ENCODE data around the gene NCAPD3. TPM values are rescaled to one million over a fixed set of nuclear protein-coding genes. Genes with fewer than 3 reads are reported as not detected.

The NCAPD3 gene
- total and polyA plus RNA-seq, 2 donors from 2014 or later = 3.7 to 21.3 TPM

GRCh38 chr11:134139303-134139872 lies 84.4 kb downstream of the NCAPD3 start:
- Histone ChIP-seq H3K27ac (ENCODE audit: low read depth in 2 of 2, low read length in 2 of 2) (no peak overlapping the region), H3K36me3 (ENCODE audit: control insufficient read depth in 2 of 3, insufficient read depth in 3 of 3, low read length in 3 of 3) (no peaks in the 10 kb centered on the region), H3K27me3 (ENCODE audit: control insufficient read depth, insufficient read depth, low read length) (no peaks in the 10 kb centered on the region), H3K4me1 (ENCODE audit: control insufficient read depth in 2 of 3, insufficient read depth in 2 of 3, low read depth in 1 of 3, low read length in 3 of 3) (peaks cover 0 to 3% (median 0%) of the 10 kb centered on the region in 3 donors), H3K9me3 (ENCODE audit: control insufficient read depth in 2 of 3, insufficient read depth in 1 of 3, low read length in 3 of 3) (no peaks in the 10 kb centered on the region), H3K9ac (ENCODE audit: low read length in 3 of 3) (no peak overlapping the region), H3K4me3 (ENCODE audit: low read length in 3 of 3) (peak overlapping the region in 1 of 3 donors; percentile 37)
- FAIRE-seq (no peak), DNase-seq (no peak)
- no peak for TF ChIP-seq CTCF (IDR thresholded peaks at IDR 0.05; ENCODE audit: borderline replicate concordance, extremely low read depth, insufficient read depth)
- intact Hi-C loops (cut with DNase I) = loop anchor here (5.0 kb wide), 1 partner anchor 82 kb away; no protein-coding TSS in a partner anchor

- H3K27ac ChIP-seq (ENCODE audit: low read depth in 2 of 2, low read length in 2 of 2) = no peak overlapping the region
- peaks cover 0 to 3% (median 0%) of the 10 kb centered on the region in 3 donors for H3K4me1 ChIP-seq (ENCODE audit: control insufficient read depth in 2 of 3, insufficient read depth in 2 of 3, low read depth in 1 of 3, low read length in 3 of 3)
- no peak for TF ChIP-seq CTCF (IDR thresholded peaks at IDR 0.05; ENCODE audit: borderline replicate concordance, extremely low read depth, insufficient read depth)
- no peaks in the 10 kb centered on the region for H3K36me3 ChIP-seq (ENCODE audit: control insufficient read depth in 2 of 3, insufficient read depth in 3 of 3, low read length in 3 of 3)
- peaks cover 0 to 4% (median under 1%) of the 10 kb centered on the region in 3 donors for H3K9me3 ChIP-seq (ENCODE audit: control insufficient read depth in 2 of 3, insufficient read depth in 1 of 3, low read length in 3 of 3)
- no peaks in the 10 kb centered on the region for H3K27me3 ChIP-seq (ENCODE audit: control insufficient read depth, insufficient read depth, low read length)
- DNase-seq (no peak), FAIRE-seq (no peak)
- no peak overlapping the region for H3K4me3 ChIP-seq (ENCODE audit: low read length in 3 of 3)
- no peak overlapping the region for H3K9ac ChIP-seq (ENCODE audit: low read length in 3 of 3)
- intact Hi-C loops (cut with DNase I) = loop anchor here (5.0 kb wide), 1 partner anchor 81 kb away; no protein-coding TSS in a partner anchor
Observed at GRCh38 chr11:134138376-134138775, 85.4 kb downstream of the NCAPD3 start.

DNA sequence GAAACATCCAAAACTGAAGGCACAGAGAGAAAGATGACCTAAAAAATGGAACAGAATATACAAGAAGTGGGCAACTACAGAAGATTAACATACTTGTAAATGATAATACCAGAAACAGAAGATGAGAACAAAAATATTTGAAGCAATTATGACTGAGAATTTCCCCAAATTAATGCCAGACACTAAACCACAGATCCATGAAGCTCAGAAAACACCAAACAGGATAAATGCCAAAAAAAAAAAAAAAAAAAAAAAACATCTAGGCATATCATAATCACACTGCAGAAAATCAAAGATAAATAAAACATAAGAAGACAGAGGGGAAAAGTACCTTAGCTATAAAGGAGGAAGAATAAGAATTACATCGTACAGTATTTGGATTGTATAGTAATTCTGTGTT lies 89.6 kb downstream of the NCAPD3 start:
- H3K9me3 ChIP-seq (ENCODE audit: control insufficient read depth in 2 of 3, insufficient read depth in 1 of 3, low read length in 3 of 3) = peaks cover 0 to 12% (median 4%) of the 10 kb centered on the region in 3 donors
- H3K36me3 ChIP-seq (ENCODE audit: control insufficient read depth in 2 of 3, insufficient read depth in 3 of 3, low read length in 3 of 3) = no peaks in the 10 kb centered on the region
- H3K4me1 ChIP-seq (ENCODE audit: control insufficient read depth in 2 of 3, insufficient read depth in 2 of 3, low read depth in 1 of 3, low read length in 3 of 3) = no peaks in the 10 kb centered on the region
- H3K27me3 ChIP-seq (ENCODE audit: control insufficient read depth, insufficient read depth, low read length) = no peaks in the 10 kb centered on the region
- no peak overlapping the region for H3K4me3 ChIP-seq (ENCODE audit: low read length in 3 of 3)
- no peak overlapping the region for H3K27ac ChIP-seq (ENCODE audit: low read depth in 2 of 2, low read length in 2 of 2)
- DNase-seq (no peak), FAIRE-seq (no peak)
- no peak overlapping the region for H3K9ac ChIP-seq (ENCODE audit: low read length in 3 of 3)
- intact Hi-C loops (cut with DNase I) = no loop called here
- TF ChIP-seq CTCF (IDR thresholded peaks at IDR 0.05; ENCODE audit: borderline replicate concordance, extremely low read depth, insufficient read depth) = no peak
